Naive thymus-derived CD8-positive, alpha-beta T cell (primary cell): Measurements from ENCODE around the gene DNAH6. TPM values are rescaled to one million over a fixed set of nuclear protein-coding genes. Genes with fewer than 3 reads are reported as not detected.

Source experiments
- ATAC-seq, 2 donors: fragments of 150-1000 bp; cut with Tn5 transposase in 1 of 2; sonication (Bioruptor Pico), chemical (Tn5 transposase) in 1 of 2; 1 replicate in 1 of 2; 2 replicates in 1 of 2; pipeline ENCODE4 v1.10.0; 2021; ENCODE audit warnings: mild to moderate bottlenecking in 2 of 2, moderate library complexity in 2 of 2
- POLR2A ChIA-PET: fragments of 350-600 bp; sonication (Branson Sonifier 250); formaldehyde crosslinking; loops from one replicate; lab custom pipeline; 2021; ENCODE audit warnings: antibody characterized with exemption; lab: Charles Lee
- DNase-seq, 10 donors: peaks; one replicate each; pipeline versions ENCODE4 v3.0.0 to v3.0.0-alpha.2; 2020 to 2022
- H3K27ac Mint-ChIP-seq, 10 donors: one replicate each; pipeline ENCODE4 v1.8.0; 2020 to 2022; ENCODE audit warnings: mild to moderate bottlenecking in 10 of 10, mixed read lengths in 10 of 10, moderate library complexity in 4 of 10, inconsistent platforms in 1 of 10
- H3K27me3 Mint-ChIP-seq, 5 donors: one replicate each; pipeline ENCODE4 v1.8.0; 2021 to 2022; ENCODE audit warnings: mixed read lengths in 5 of 5
- H3K36me3 Mint-ChIP-seq, 3 donors: one replicate each; pipeline ENCODE4 v1.8.0; 2020 to 2022; ENCODE audit warnings: mixed read lengths in 3 of 3, mild to moderate bottlenecking in 2 of 3, inconsistent platforms in 1 of 3
- H3K4me1 Mint-ChIP-seq, 4 donors: one replicate each; pipeline ENCODE4 v1.8.0; 2021 to 2022; ENCODE audit warnings: mixed read lengths in 4 of 4
- H3K4me3 Mint-ChIP-seq, 10 donors: one replicate each; pipeline ENCODE4 v1.8.0; 2020 to 2022; ENCODE audit warnings: mild to moderate bottlenecking in 10 of 10, mixed read lengths in 10 of 10, moderate library complexity in 6 of 10, inconsistent platforms in 1 of 10
- H3K9me3 Mint-ChIP-seq, 9 donors: one replicate each; pipeline ENCODE4 v1.8.0; 2020 to 2022; ENCODE audit warnings: mixed read lengths in 9 of 9, mild to moderate bottlenecking in 3 of 9, inconsistent platforms in 1 of 9, moderate library complexity in 1 of 9
- polyA plus RNA-seq, 3 donors: library from polyadenylated mRNA; unstranded; fragments of 300-500 nt; fragmentation: Illumina TruSeq; gene quantifications; one replicate each; pipeline ENCODE4 v1.2.3, GENCODE V29; 2021
- total RNA-seq, 8 experiments: library from RNA in 2 of 8; stranded (reverse) in 2 of 8; gene quantifications; one replicate each; pipeline ENCODE4 v1.2.3 and lab custom pipeline; 2021 to 2026

DNAH6 gene
- total and polyA plus RNA-seq, 5 experiments from 2014 or later: 0.74 to 1.6 (median 1.2) TPM

DNA sequence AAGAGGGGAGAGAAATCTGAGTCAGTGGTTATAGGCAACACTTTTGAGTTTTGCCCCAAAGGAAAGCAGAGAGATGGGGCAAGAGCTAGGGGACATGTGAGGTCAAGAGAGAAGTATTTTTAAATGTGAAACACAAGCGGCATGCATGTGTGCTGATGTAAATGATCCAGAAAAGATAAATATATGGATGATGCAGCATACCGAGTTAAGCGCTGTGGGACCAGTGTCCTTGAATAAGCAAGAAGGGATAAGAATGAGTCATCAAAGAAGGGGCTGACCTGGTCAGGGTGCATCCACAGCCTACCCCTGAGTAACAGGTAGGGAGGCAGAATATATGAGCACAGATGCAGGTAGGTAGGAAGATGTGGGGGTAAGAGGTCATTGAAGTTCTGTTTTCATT lies 183.7 kb downstream of the DNAH6 start:
- Mint-ChIP-seq H3K4me3 (no peak overlapping the region), H3K36me3 (peaks cover 0 to 26% (median 20%) of the 10 kb centered on the region in 3 donors), H3K27ac (peak overlapping the region in 6 of 10 donors; percentile 1 to 72 (median 25)), H3K27me3 (no peaks in the 10 kb centered on the region), H3K4me1 (peaks cover 12 to 36% (median 22%) of the 10 kb centered on the region in 4 donors), H3K9me3 (peaks cover 3 to 42% (median 22%) of the 10 kb centered on the region in 9 donors)
- ATAC-seq: no peak
- POLR2A ChIA-PET: interaction anchor here (0.6 kb wide), 1 partner anchor 12 kb away, joined by 3 read pairs; no protein-coding TSS in a partner anchor
- DNase-seq: no peak

DNA sequence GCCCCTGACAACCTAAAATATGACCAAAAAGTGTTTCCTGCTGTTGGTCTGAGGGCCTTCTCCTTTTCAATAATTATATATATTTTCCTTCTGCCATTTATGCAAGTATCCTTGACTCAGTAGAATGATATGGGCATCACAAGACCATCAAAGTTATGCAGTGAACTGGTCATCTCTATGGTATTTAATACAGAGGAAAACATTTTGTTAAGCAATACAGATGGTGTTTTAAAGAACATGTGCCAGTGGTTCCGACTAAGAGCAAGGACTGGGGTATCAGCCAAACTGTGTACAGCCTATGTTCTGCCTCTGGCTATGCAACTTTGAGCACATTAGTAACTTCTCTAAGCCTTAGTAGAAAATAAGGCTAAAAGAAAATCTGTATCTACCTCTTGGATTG lies 185.6 kb downstream of the DNAH6 start:
- peak overlapping the region in 1 of 10 donors; percentile 29 for H3K27ac Mint-ChIP-seq
- POLR2A ChIA-PET: no interaction called here
- DNase-seq (no peak), ATAC-seq (no peak)
- peaks cover 3 to 42% (median 22%) of the 10 kb centered on the region in 9 donors for H3K9me3 Mint-ChIP-seq
- peaks cover 7 to 38% (median 24%) of the 10 kb centered on the region in 4 donors for H3K4me1 Mint-ChIP-seq
- H3K27me3 Mint-ChIP-seq: no peaks in the 10 kb centered on the region
- H3K4me3 Mint-ChIP-seq: no peak overlapping the region
- H3K36me3 Mint-ChIP-seq: peaks cover 0 to 26% (median 20%) of the 10 kb centered on the region in 3 donors

DNA sequence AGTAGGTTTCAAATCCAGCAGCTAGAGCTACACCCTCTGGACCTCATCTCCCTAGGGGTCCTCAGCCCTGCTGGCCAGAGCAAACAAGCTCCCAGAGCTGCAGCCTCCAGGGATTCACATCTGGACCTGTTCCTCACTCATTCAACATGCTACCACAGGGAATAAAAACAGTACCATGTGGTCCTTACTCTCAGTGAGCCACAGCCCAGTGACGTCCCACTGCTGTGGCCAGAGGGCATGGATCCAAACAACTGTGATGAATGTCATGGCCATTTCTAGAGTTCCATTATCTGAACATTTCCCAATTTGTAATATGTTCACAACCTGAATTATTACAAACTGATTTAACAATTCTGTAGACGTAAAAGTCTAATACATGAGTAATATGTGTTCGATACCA lies 186.6 kb downstream of the DNAH6 start:
- Mint-ChIP-seq H3K9me3 (peaks cover 3 to 42% (median 22%) of the 10 kb centered on the region in 9 donors), H3K36me3 (peaks cover 0 to 26% (median 20%) of the 10 kb centered on the region in 3 donors), H3K4me3 (no peak overlapping the region), H3K27ac (no peak overlapping the region), H3K4me1 (peaks cover 7 to 42% (median 27%) of the 10 kb centered on the region in 4 donors), H3K27me3 (no peaks in the 10 kb centered on the region)
- DNase-seq: no peak
- ATAC-seq: no peak
- POLR2A ChIA-PET: interaction anchor here (0.8 kb wide), 1 partner anchor 12 kb away, joined by 6 read pairs; no protein-coding TSS in a partner anchor

DNA sequence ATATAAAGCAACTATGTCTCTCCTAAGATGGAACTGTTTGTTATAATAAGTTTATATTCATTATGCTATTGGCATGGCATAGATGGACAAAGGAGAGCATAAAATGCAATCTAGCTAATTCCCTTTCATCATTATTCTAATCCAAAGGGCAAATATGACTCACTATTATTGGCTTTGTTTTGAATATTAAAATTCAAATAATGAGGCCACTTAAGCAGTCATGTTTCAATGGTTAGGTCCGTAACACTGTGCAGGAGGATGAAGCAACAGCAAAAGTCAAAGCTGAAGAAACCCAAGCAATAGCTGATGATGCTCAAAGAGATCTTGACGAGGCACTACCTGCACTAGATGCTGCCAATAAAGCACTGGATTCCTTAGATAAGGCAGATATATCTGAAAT lies 187.5 kb downstream of the DNAH6 start:
- no peak for ATAC-seq
- H3K9me3 Mint-ChIP-seq: peaks cover 3 to 41% (median 22%) of the 10 kb centered on the region in 9 donors
- peak overlapping the region in 1 of 10 donors; percentile 79 for H3K27ac Mint-ChIP-seq
- H3K4me3 Mint-ChIP-seq: no peak overlapping the region
- H3K4me1 Mint-ChIP-seq: peaks cover 10 to 41% (median 28%) of the 10 kb centered on the region in 4 donors
- H3K27me3 Mint-ChIP-seq: no peaks in the 10 kb centered on the region
- POLR2A ChIA-PET: no interaction called here
- no peak for DNase-seq
- H3K36me3 Mint-ChIP-seq: peaks cover 0 to 26% (median 19%) of the 10 kb centered on the region in 3 donors

DNA sequence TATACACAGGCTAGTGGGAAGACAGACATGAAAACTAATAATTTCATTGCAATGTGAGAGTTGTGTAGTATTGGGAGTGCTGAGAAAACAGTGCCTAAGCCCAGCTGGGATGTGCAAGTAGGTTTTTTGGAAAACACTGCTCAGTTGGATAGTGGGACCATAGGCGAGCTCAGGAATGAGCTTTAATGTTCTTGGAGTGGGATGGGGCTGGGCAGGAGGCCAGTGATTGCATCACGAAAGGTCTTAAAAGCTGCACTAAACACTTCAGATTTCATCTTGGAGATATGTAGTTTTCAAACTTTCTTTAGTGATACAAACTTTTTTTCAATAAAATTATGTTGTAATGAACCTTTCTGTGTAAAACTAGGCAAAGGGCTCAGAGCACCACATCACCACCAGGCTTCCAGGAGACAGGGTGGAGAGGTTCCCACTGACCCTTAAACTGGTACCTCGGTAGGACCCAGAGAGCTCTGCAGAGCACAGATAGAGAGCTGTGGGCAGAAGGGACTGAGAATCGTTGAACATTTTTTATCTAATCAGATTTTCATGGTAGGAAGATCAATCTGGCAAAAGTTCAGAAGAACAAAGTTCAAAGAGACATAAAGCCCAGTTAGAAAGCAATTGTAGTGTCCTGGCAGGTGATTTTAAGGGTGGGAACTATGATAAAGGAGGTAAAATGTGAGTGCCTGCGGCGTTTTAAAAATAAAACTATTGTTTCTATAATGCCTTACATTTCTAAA lies 188.4 kb downstream of the DNAH6 start:
- POLR2A ChIA-PET: no interaction called here
- H3K27ac Mint-ChIP-seq: peak overlapping the region in 4 of 10 donors; percentile 14 to 79 (median 58)

DNA sequence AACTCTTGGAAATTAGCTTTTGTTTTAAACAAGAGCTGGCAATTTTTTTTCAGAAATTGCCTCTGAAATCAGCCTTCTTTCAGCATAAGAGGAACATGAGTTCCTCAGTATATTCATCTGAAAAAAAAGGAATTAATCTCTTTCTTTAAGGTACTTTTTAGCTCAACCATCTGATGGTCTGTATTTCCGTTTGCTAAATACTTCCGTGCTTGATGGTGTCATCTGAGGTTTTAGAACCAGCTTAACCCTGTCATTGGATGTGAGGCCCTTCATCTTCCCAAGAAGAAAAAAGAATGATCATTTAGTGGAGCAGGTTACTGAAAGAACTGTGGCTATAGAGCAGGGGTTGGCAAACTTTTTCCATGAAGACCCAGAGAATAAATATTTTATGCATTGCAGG lies 189.6 kb downstream of the DNAH6 start:
- no peaks in the 10 kb centered on the region for H3K27me3 Mint-ChIP-seq
- H3K27ac Mint-ChIP-seq: peak overlapping the region in 4 of 10 donors; percentile 1 to 49 (median 3)
- DNase-seq (peak in 1 of 10 donors; percentile 23), ATAC-seq (peak; percentile 41 to 79)
- H3K4me1 Mint-ChIP-seq: peaks cover 10 to 45% (median 30%) of the 10 kb centered on the region in 4 donors
- H3K9me3 Mint-ChIP-seq: peaks cover 2 to 22% (median 10%) of the 10 kb centered on the region in 9 donors
- POLR2A ChIA-PET: no interaction called here
- H3K36me3 Mint-ChIP-seq: peaks cover 0 to 14% (median 13%) of the 10 kb centered on the region in 3 donors
- peak overlapping the region in 2 of 10 donors; percentile 5 to 21 for H3K4me3 Mint-ChIP-seq

More for the DNA sequence above, 188.4 kb downstream of the DNAH6 start:
- Mint-ChIP-seq H3K4me1 (peaks cover 10 to 43% (median 30%) of the 10 kb centered on the region in 4 donors), H3K36me3 (peaks cover 0 to 25% (median 17%) of the 10 kb centered on the region in 3 donors), H3K27me3 (no peaks in the 10 kb centered on the region), H3K9me3 (peaks cover 3 to 33% (median 21%) of the 10 kb centered on the region in 9 donors), H3K4me3 (no peak overlapping the region)
- ATAC-seq: no peak
- no peak for DNase-seq

DNA sequence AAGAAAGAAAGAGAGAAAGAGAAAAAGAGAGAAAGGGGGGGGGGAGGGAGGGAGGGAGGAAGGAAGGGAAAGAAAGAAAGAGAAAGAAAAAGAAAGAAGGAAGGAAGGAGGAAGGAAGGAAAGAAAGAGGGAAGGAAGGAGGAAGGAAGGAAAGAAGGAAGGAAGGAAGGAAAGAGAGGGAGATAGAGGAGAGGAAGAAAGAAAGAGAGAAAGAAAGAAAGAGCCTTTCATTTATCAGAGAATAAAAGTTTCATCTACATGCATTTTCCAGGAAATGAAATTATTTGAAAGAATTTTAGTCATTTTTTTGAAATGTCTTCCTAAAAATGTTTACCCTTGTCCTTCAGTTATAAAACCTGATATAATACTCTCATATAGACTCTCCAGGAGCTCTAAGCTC lies 192.1 kb downstream of the DNAH6 start:
- Mint-ChIP-seq H3K36me3 (peaks cover 0 to 6% (median 0%) of the 10 kb centered on the region in 3 donors), H3K4me3 (no peak overlapping the region), H3K27ac (peak overlapping the region in 2 of 10 donors; percentile 11 to 16), H3K4me1 (peaks cover 10 to 52% (median 31%) of the 10 kb centered on the region in 4 donors), H3K9me3 (peaks cover 0 to 16% (median 2%) of the 10 kb centered on the region in 9 donors), H3K27me3 (no peaks in the 10 kb centered on the region)
- DNase-seq (no peak), ATAC-seq (no peak)
- POLR2A ChIA-PET: no interaction called here

DNA sequence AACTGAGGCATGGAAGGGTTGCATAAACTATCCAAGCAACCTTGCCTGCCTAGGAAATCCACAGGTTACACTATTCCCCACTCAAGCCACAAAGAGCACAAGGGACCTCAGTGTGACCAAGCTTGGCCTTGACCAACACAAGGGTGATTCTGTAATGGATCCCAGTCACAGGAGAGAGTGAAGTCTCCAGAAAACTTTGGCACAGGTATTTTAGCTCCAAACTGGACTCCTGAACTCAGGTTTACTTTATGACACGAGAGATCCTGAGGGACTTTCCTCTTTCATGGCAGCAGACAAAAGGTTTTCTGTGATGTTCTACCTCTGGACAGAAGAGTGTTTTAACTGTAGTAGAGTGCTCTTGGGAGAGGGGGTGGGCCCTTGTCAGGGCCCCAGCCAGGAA lies 195.4 kb downstream of the DNAH6 start:
- POLR2A ChIA-PET: interaction anchor here (0.6 to 0.8 kb wide), 3 partner anchors 19 to 135 kb away, joined by 3 read pairs; no protein-coding TSS in a partner anchor
- Mint-ChIP-seq H3K9me3 (peaks cover 0 to 16% (median 0%) of the 10 kb centered on the region in 9 donors), H3K4me3 (no peak overlapping the region), H3K27me3 (no peaks in the 10 kb centered on the region), H3K27ac (peak overlapping the region in 1 of 10 donors; percentile 21), H3K36me3 (no peaks in the 10 kb centered on the region), H3K4me1 (peaks cover 10 to 60% (median 21%) of the 10 kb centered on the region in 4 donors)
- no peak for ATAC-seq
- no peak for DNase-seq

DNA sequence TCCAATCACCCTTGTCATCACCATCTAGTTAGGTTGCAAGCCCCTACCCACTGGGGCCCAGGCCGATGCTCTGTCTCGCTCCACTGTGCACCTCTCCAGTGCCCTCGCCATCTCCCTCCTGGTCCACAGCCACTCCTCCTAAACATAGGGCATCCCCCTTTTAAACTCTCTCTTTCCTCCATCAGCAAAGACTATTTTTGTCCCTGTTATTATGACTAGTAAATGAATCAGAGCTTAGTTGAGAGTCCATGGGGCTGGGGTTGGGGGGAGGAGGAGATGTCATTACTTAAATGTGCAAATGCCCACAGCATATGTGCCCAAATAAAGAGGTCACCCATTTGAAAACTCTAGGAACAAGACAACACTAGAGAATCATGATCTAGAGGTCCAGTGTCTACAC lies 197.1 kb downstream of the DNAH6 start:
- Mint-ChIP-seq H3K9me3 (peaks cover 0 to 13% (median 0%) of the 10 kb centered on the region in 9 donors), H3K4me1 (peaks cover 20 to 62% (median 26%) of the 10 kb centered on the region in 4 donors), H3K4me3 (no peak overlapping the region), H3K27ac (peak overlapping the region in 1 of 10 donors; percentile 26), H3K27me3 (no peaks in the 10 kb centered on the region), H3K36me3 (no peaks in the 10 kb centered on the region)
- POLR2A ChIA-PET: interaction anchor here (0.6 to 0.8 kb wide), 3 partner anchors 25 to 148 kb away, joined by 3 to 4 read pairs (median 4); no protein-coding TSS in a partner anchor
- DNase-seq (no peak), ATAC-seq (no peak)

DNA sequence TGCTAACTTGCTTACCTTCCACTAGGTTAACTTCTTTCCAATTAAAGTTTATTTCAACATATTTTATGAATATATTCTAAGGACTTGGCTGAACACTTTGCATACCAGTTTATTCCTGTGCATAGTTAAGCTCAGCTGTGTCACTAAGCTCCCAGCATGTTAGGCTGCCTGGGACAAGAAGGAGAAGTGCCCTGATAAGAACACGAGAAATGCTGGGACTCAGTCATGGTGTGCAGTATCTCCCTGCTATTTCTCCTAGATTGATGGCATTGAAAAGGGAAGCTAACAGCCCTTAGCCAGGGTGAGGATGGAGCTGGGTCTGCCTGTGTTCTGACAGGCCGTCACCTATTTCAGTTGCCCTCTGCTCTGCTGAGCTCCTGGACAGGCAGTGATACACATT lies 200.3 kb downstream of the DNAH6 start:
- DNase-seq: no peak
- Mint-ChIP-seq H3K27ac (peak overlapping the region in 9 of 10 donors; percentile 35 to 95 (median 81)), H3K4me3 (peak overlapping the region in 4 of 10 donors; percentile 5 to 48 (median 16)), H3K4me1 (peaks cover 26 to 64% (median 31%) of the 10 kb centered on the region in 4 donors), H3K36me3 (peaks cover 0 to 4% (median 0%) of the 10 kb centered on the region in 3 donors), H3K9me3 (peaks cover 0 to 5% (median 0%) of the 10 kb centered on the region in 9 donors), H3K27me3 (no peaks in the 10 kb centered on the region)
- ATAC-seq: no peak
- POLR2A ChIA-PET: interaction anchor here (1.2 to 1.5 kb wide), 3 partner anchors 12 to 44 kb away, joined by 3 to 4 read pairs (median 3); no protein-coding TSS in a partner anchor

DNA sequence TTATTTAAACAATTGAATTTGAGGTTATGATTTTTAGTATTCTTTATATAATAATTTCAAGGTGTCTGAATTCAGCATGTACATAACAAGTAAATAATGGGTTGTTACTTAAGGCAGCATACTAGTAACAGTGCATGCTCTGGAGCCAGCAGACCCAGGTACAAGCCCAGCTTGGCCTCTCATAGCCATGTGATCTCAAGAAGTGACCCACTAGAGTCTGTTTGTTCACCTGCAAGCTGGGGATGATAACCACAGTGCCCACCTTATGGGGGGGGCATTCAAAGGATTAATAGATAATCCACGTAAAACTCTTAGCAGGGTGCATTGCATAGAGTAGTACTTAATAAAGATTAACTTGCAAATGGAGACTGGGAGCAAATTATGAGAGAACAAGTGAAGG lies 201.0 kb downstream of the DNAH6 start:
- no peaks in the 10 kb centered on the region for H3K27me3 Mint-ChIP-seq
- peaks cover 0 to 4% (median 0%) of the 10 kb centered on the region in 3 donors for H3K36me3 Mint-ChIP-seq
- no peak for DNase-seq
- no peak for ATAC-seq
- POLR2A ChIA-PET: interaction anchor here (1.2 to 1.5 kb wide), 4 partner anchors 10 to 45 kb away, joined by 3 to 4 read pairs (median 3); no protein-coding TSS in a partner anchor
- peak overlapping the region in 9 of 10 donors; percentile 8 to 92 (median 77) for H3K4me3 Mint-ChIP-seq
- H3K27ac Mint-ChIP-seq: peak overlapping the region; percentile 18 to 95 (median 77)
- H3K4me1 Mint-ChIP-seq: peaks cover 26 to 72% (median 34%) of the 10 kb centered on the region in 4 donors
- H3K9me3 Mint-ChIP-seq: peaks cover 0 to 5% (median 0%) of the 10 kb centered on the region in 9 donors

DNA sequence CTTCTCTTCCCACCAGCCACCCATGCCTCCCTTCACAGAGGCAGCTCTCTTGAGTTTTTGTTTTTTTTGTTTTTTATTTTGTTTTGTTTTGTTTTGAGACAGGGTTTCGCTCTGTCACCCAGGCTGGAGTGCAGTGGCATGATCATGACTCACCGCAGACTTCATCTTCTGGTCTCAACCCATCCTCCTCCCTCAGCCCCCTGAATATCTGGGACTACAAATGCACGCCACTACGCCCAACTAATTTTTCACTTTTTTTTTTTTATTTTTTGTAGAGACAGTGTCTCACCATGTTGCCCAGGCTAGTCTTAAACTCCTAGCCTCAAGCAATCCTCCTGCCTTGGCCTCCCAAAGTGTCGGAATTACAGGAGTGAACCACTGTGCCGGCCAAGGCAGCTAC lies 203.1 kb downstream of the DNAH6 start:
- H3K4me1 Mint-ChIP-seq: peaks cover 39 to 78% (median 49%) of the 10 kb centered on the region in 4 donors
- POLR2A ChIA-PET: interaction anchor here (0.7 kb wide), 1 partner anchor 65 kb away, joined by 3 read pairs; no protein-coding TSS in a partner anchor
- peak overlapping the region; percentile 54 to 92 (median 78) for H3K4me3 Mint-ChIP-seq
- no peaks in the 10 kb centered on the region for H3K27me3 Mint-ChIP-seq
- H3K36me3 Mint-ChIP-seq: peaks cover 0 to 18% (median 4%) of the 10 kb centered on the region in 3 donors
- peak in 2 of 10 donors; percentile 12 to 18 for DNase-seq
- H3K9me3 Mint-ChIP-seq: no peaks in the 10 kb centered on the region
- peak overlapping the region; percentile 71 to 95 (median 87) for H3K27ac Mint-ChIP-seq
- peak; percentile 60 to 76 for ATAC-seq
